Smooth muscle cell (in vitro differentiated cells): ENCODE measurements around the gene SLAMF9. TPM values are rescaled to one million over a fixed set of nuclear protein-coding genes. Genes with fewer than 3 reads are reported as not detected.

Experiments used
- DNase-seq: peaks from one replicate; lab custom pipeline; 2025; ENCODE audit not compliant: unreplicated experiment; lab: John Stamatoyannopoulos, UW
- H2AFZ ChIP-seq: fragments of 200-600 bp; sonication (generic); 2 replicates; pipeline ENCODE4 v1.6.0; 2016; ENCODE audit warnings: antibody characterized with exemption, low read depth, mild to moderate bottlenecking
- H3F3A ChIP-seq: fragments of 200-600 bp; sonication (generic); 2 replicates; pipeline ENCODE4 v1.6.0; 2017; ENCODE audit warnings: antibody characterized with exemption, low read depth
- H3K27ac ChIP-seq: fragments of 200-600 bp; sonication (generic); 2 replicates; pipeline ENCODE4 v1.5.1; 2016; ENCODE audit warnings: low read depth, mild to moderate bottlenecking
- H3K27me3 ChIP-seq: fragments of 200-600 bp; sonication (generic); 2 replicates; pipeline ENCODE4 v1.6.1; 2016; ENCODE audit warnings: low read depth, mild to moderate bottlenecking
- H3K36me3 ChIP-seq: fragments of 200-600 bp; sonication (generic); 2 replicates; pipeline ENCODE4 v1.5.1; 2016; ENCODE audit warnings: low read depth
- H3K4me1 ChIP-seq: fragments of 200-600 bp; sonication (generic); 2 replicates; pipeline ENCODE4 v1.5.1; 2016; ENCODE audit warnings: low read depth
- H3K4me2 ChIP-seq: fragments of 200-600 bp; sonication (generic); 2 replicates; pipeline ENCODE4 v1.6.0; 2016; ENCODE audit warnings: mild to moderate bottlenecking
- H3K4me3 ChIP-seq: fragments of 200-600 bp; sonication (generic); 2 replicates; pipeline ENCODE4 v1.5.1; 2016; ENCODE audit warnings: mild to moderate bottlenecking
- H3K79me2 ChIP-seq: fragments of 200-600 bp; sonication (generic); 2 replicates; pipeline ENCODE4 v1.6.0; 2016; ENCODE audit warnings: low read depth, mild to moderate bottlenecking
- H3K9ac ChIP-seq: fragments of 200-600 bp; sonication (generic); 2 replicates; pipeline ENCODE4 v1.6.0; 2016; ENCODE audit warnings: low read depth
- H3K9me3 ChIP-seq: fragments of 200-600 bp; sonication (generic); replicated peaks from 2 replicates; pipeline ENCODE4 v1.5.1; 2016; ENCODE audit warnings: low read depth
- H4K20me1 ChIP-seq: fragments of 200-600 bp; sonication (generic); 2 replicates; pipeline ENCODE4 v1.6.0; 2016; ENCODE audit warnings: low read depth
- WGBS: methylation state at CpG from one replicate; pipeline ENCODE4 v1.1.7; 2016; ENCODE audit warnings: low lambda C conversion rate; 5-methylcytosine and 5-hydroxymethylcytosine counted together
- polyA plus RNA-seq: library from polyadenylated mRNA; unstranded; fragments of >200 nt; fragmentation: Nextera tagmentation; extraction: Ambion mirVana; gene quantifications from 2 replicates; pipeline ENCODE4 v1.2.1, GENCODE V29; 2016
- total RNA-seq: library from RNA; depleted of rRNA; stranded (reverse); fragments of >200 nt; gene quantifications from 2 replicates; pipeline ENCODE4 v1.2.3, GENCODE V29; 2014
- TF ChIP-seq, protein P1 (sequence below): fragments of 200-600 bp; sonication (generic); IDR thresholded peaks from 2 replicates; pipeline ENCODE4 v1.5.1; 2017; ENCODE audit warnings: borderline replicate concordance, mild to moderate bottlenecking, antibody characterized with exemption; ENCODE audit not compliant: insufficient read depth, poor library complexity, severe bottlenecking

SLAMF9 gene
- total and polyA plus RNA-seq, 2 experiments from 2014 or later: 1.3 to 2.1 TPM

DNA sequence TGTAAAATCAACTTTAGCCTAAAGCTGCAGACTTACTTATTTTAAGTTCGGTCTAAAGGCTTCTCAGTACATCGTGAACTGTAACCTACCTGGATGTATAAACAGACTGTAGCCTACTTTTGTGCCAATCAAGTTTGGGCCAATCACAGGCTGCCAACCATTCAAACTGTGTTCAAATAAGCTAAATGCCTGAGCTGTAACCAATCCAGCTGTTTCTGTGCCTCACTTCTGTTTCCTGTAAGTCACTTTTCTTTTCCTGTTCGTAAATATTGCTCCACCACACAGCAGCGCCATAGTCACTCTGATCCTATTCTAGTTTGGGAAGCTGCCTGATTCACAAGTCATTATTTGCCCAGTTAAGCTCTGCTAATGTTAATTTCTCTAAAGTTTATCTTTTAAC, 37.5 kb upstream of the SLAMF9 start:
- Histone ChIP-seq H4K20me1 (no peaks in the 10 kb centered on the region), H2AFZ (no peak overlapping the region), H3K4me3 (no peak overlapping the region), H3K9me3 (no peaks in the 10 kb centered on the region), H3K79me2 (no peaks in the 10 kb centered on the region), H3F3A (no peaks in the 10 kb centered on the region), H3K4me1 (peaks cover 3% of the 10 kb centered on the region), H3K36me3 (no peaks in the 10 kb centered on the region), H3K27me3 (no peaks in the 10 kb centered on the region), H3K4me2 (peak overlapping the region; percentile 47), H3K27ac (no peak overlapping the region), H3K9ac (no peak overlapping the region)
- TF ChIP-seq, protein P1, sequence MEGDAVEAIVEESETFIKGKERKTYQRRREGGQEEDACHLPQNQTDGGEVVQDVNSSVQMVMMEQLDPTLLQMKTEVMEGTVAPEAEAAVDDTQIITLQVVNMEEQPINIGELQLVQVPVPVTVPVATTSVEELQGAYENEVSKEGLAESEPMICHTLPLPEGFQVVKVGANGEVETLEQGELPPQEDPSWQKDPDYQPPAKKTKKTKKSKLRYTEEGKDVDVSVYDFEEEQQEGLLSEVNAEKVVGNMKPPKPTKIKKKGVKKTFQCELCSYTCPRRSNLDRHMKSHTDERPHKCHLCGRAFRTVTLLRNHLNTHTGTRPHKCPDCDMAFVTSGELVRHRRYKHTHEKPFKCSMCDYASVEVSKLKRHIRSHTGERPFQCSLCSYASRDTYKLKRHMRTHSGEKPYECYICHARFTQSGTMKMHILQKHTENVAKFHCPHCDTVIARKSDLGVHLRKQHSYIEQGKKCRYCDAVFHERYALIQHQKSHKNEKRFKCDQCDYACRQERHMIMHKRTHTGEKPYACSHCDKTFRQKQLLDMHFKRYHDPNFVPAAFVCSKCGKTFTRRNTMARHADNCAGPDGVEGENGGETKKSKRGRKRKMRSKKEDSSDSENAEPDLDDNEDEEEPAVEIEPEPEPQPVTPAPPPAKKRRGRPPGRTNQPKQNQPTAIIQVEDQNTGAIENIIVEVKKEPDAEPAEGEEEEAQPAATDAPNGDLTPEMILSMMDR: no peak
- 63% methylated on average over 4 of the region's 4 CpGs for WGBS
- no peak for DNase-seq

- no peak for DNase-seq
- no peaks in the 10 kb centered on the region for H3F3A ChIP-seq
- H3K27me3 ChIP-seq: no peaks in the 10 kb centered on the region
- no peaks in the 10 kb centered on the region for H3K36me3 ChIP-seq
- no peaks in the 10 kb centered on the region for H3K4me1 ChIP-seq
- no peaks in the 10 kb centered on the region for H3K9me3 ChIP-seq
- H3K9ac ChIP-seq: no peak overlapping the region
- no peak overlapping the region for H3K4me2 ChIP-seq
- no peak overlapping the region for H2AFZ ChIP-seq
- no peaks in the 10 kb centered on the region for H3K79me2 ChIP-seq
- no peaks in the 10 kb centered on the region for H4K20me1 ChIP-seq
- no peak overlapping the region for H3K4me3 ChIP-seq
- TF ChIP-seq, protein P1: no peak
- no peak overlapping the region for H3K27ac ChIP-seq
- WGBS: 85% methylated on average over 5 of the region's 5 CpGs
Observed at GRCh38 chr1:159990005-159990404, 36.0 kb upstream of the SLAMF9 start.

GRCh38 chr1:159989581-159989980, 35.5 kb upstream of the SLAMF9 start:
- no peak overlapping the region for H3K4me3 ChIP-seq
- no peaks in the 10 kb centered on the region for H4K20me1 ChIP-seq
- H3K36me3 ChIP-seq: no peaks in the 10 kb centered on the region
- TF ChIP-seq, protein P1: no peak
- no peak overlapping the region for H3K27ac ChIP-seq
- H3K27me3 ChIP-seq: no peaks in the 10 kb centered on the region
- H3F3A ChIP-seq: no peaks in the 10 kb centered on the region
- DNase-seq: no peak
- no peak overlapping the region for H3K9ac ChIP-seq
- H2AFZ ChIP-seq: no peak overlapping the region
- no peaks in the 10 kb centered on the region for H3K4me1 ChIP-seq
- no peak overlapping the region for H3K4me2 ChIP-seq
- no peaks in the 10 kb centered on the region for H3K79me2 ChIP-seq
- H3K9me3 ChIP-seq: no peaks in the 10 kb centered on the region
- 75% methylated on average over 3 of the region's 3 CpGs for WGBS

GRCh38 chr1:159988006-159988405, 34.0 kb upstream of the SLAMF9 start:
- no peak for DNase-seq
- Histone ChIP-seq H3K4me1 (no peaks in the 10 kb centered on the region), H3K27me3 (no peaks in the 10 kb centered on the region), H2AFZ (no peak overlapping the region), H3K9ac (no peak overlapping the region), H3K79me2 (no peaks in the 10 kb centered on the region), H3K36me3 (no peaks in the 10 kb centered on the region), H3K4me3 (no peak overlapping the region), H3F3A (no peaks in the 10 kb centered on the region), H3K4me2 (no peak overlapping the region), H3K27ac (no peak overlapping the region), H3K9me3 (no peaks in the 10 kb centered on the region), H4K20me1 (no peaks in the 10 kb centered on the region)
- 91% methylated on average over 1 of the region's 1 CpG for WGBS
- TF ChIP-seq, protein P1: no peak
